MCF 10A (cell line): Measurements from ENCODE around the gene SMAD3. TPM values are rescaled to one million over a fixed set of nuclear protein-coding genes. Genes with fewer than 3 reads are reported as not detected.

Source experiments
- BruUV-seq: library from RNA; stranded (reverse); fragments of 400-500 nt; replicated peaks from 2 replicates; lab custom pipeline; 2021; lab: Mats Ljungman, UMichigan
- CTCF ChIA-PET: fragments of 300-600 bp; sonication (Branson Sonifier 250); formaldehyde crosslinking; extraction: SDS; loops from one replicate; lab custom pipeline; 2021; ENCODE audit warnings: antibody characterized with exemption, inconsistent platforms; lab: Yijun Ruan, JAX
- POLR2A ChIA-PET: fragments of 300-600, 350-650 bp; sonication (Branson Sonifier 250); formaldehyde crosslinking; extraction: SDS; loops from one replicate; lab custom pipeline; 2020; ENCODE audit warnings: antibody characterized with exemption, inconsistent platforms; lab: Yijun Ruan, JAX
- DNase-seq: peaks from one replicate; pipeline ENCODE4 v3.0.0-alpha.2; 2018; ENCODE audit not compliant: unreplicated experiment
- H3K27ac Mint-ChIP-seq: one replicate; pipeline ENCODE4 v1.8.0; 2022; ENCODE audit warnings: mild to moderate bottlenecking, low read depth, mixed read lengths; ENCODE audit not compliant: unreplicated experiment
- H3K27me3 Mint-ChIP-seq: one replicate; pipeline ENCODE4 v1.8.0; 2022; ENCODE audit warnings: mixed read lengths; ENCODE audit not compliant: insufficient read depth, unreplicated experiment
- H3K36me3 Mint-ChIP-seq: one replicate; pipeline ENCODE4 v1.8.0; 2022; ENCODE audit warnings: mild to moderate bottlenecking, moderate library complexity, mixed read lengths; ENCODE audit not compliant: insufficient read depth, unreplicated experiment
- H3K4me1 Mint-ChIP-seq: one replicate; pipeline ENCODE4 v1.8.0; 2022; ENCODE audit warnings: mixed read lengths; ENCODE audit not compliant: insufficient read depth, unreplicated experiment
- H3K4me3 Mint-ChIP-seq: one replicate; pipeline ENCODE4 v1.8.0; 2022; ENCODE audit warnings: mild to moderate bottlenecking, moderate library complexity, mixed read lengths; ENCODE audit not compliant: unreplicated experiment
- H3K9me3 Mint-ChIP-seq: one replicate; pipeline ENCODE4 v1.8.0; 2022; ENCODE audit warnings: mixed read lengths; ENCODE audit not compliant: unreplicated experiment
- CTCF ChIP-seq: fragments of 200-600 bp; IDR thresholded peaks from one replicate; pipeline ENCODE4 v1.8.0; 2022; ENCODE audit warnings: antibody characterized with exemption, mild to moderate bottlenecking; ENCODE audit not compliant: unreplicated experiment
- intact Hi-C: fragments of 100-400 bp; cut with micrococcal nuclease; formaldehyde crosslinking; loops from 2 replicates; pipeline ENCODE4 v1.14.1; 2022
- total RNA-seq: library from RNA; stranded (reverse); gene quantifications from 2 replicates; pipeline ENCODE4 v1.2.3, GENCODE V29; 2022

The SMAD3 gene
- total RNA-seq, 1 experiment from 2014 or later, result 19.9 TPM

GRCh38 chr15:67184208-67184925 is 119.0 kb downstream of the SMAD3 start:
- Mint-ChIP-seq H3K9me3 (no peaks in the 10 kb centered on the region), H3K4me3 (no peak overlapping the region), H3K36me3 (peaks cover 47% of the 10 kb centered on the region), H3K27me3 (no peaks in the 10 kb centered on the region), H3K4me1 (peaks cover 6% of the 10 kb centered on the region), H3K27ac (no peak overlapping the region)
- CTCF ChIA-PET, result interaction anchor here (0.6 kb wide), 1 partner anchor 58 kb away, joined by 3 read pairs; no protein-coding TSS in a partner anchor
- POLR2A ChIA-PET, result interaction anchor here (0.9 kb wide), 1 partner anchor 8 kb away, joined by 4 read pairs; no protein-coding TSS in a partner anchor
- no peak for DNase-seq
- no TSS peak for BruUV-seq
- TF ChIP-seq CTCF, result no peak
- intact Hi-C loops, result no loop called here

DNA sequence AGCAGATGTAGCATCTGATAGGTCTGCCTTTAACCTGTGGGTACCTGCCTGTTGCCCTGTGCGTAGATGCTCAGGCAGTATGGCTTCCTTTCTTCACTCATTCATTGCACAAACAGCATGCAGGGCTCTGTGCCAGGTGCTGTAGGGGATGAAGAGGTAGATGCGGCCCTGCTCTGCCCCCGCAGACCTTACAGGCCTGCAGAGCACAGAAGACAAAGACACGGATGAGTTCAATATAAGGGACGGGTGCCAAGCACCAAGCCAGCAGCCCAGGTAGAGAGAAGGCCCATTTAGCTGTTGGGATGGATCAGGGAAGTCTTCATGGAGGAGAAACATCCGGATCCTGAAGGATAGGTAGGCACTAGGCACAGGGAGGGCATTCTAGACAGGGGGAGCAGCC is 119.6 kb downstream of the SMAD3 start:
- Mint-ChIP-seq H3K9me3 (no peaks in the 10 kb centered on the region), H3K4me3 (no peak overlapping the region), H3K27me3 (no peaks in the 10 kb centered on the region), H3K4me1 (peaks cover under 1% of the 10 kb centered on the region), H3K27ac (no peak overlapping the region), H3K36me3 (peaks cover 48% of the 10 kb centered on the region)
- BruUV-seq, result no TSS peak
- DNase-seq, result no peak
- ChIA-PET POLR2A (interaction anchor here (1.6 kb wide), 1 partner anchor 9 kb away, joined by 3 read pairs; no protein-coding TSS in a partner anchor), CTCF (no interaction called here)
- TF ChIP-seq CTCF, result no peak
- intact Hi-C loops, result no loop called here

DNA sequence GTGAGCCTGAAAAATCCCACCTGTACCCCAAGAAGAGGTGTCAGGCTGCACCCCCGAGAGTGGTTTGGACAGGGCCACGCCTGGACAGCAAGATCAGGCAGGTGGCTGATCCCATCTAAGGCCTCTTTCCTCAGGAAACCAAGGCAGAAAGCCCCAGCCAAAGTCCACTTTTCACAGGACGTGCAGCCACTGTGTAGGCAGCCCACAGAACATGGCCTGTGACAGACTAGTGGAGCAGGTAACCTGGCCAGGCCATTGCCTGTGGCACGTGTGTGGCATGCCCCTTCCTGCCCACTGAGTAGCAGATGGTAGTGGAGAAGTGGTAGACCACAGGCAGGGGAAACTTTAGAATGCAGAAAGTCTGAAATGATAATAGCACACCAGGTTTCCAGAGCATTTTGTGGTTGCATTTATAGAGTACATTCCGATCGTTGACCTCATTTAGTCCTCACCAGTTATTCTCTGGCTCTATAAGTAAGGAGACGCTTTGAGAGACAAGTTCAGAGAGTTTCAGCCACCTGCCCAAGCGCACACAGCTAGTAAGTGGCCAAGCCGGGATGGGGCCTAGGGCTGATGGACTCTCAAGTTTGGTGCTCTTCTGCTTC is 120.3 kb downstream of the SMAD3 start:
- no peaks in the 10 kb centered on the region for H3K4me1 Mint-ChIP-seq
- no peak for DNase-seq
- no peaks in the 10 kb centered on the region for H3K9me3 Mint-ChIP-seq
- no peak overlapping the region for H3K4me3 Mint-ChIP-seq
- CTCF ChIA-PET, result interaction anchor here (0.7 kb wide), 1 partner anchor 314 kb away, joined by 3 read pairs; no protein-coding TSS in a partner anchor
- H3K36me3 Mint-ChIP-seq, result peaks cover 48% of the 10 kb centered on the region
- intact Hi-C loops, result no loop called here
- TF ChIP-seq CTCF, result no peak
- POLR2A ChIA-PET, result interaction anchor here (1.6 kb wide), 1 partner anchor 10 kb away, joined by 3 read pairs; no protein-coding TSS in a partner anchor
- no TSS peak for BruUV-seq
- H3K27me3 Mint-ChIP-seq, result no peaks in the 10 kb centered on the region
- no peak overlapping the region for H3K27ac Mint-ChIP-seq

- intact Hi-C loops, result no loop called here
- TF ChIP-seq CTCF, result no peak
- Mint-ChIP-seq H3K36me3 (peaks cover 52% of the 10 kb centered on the region), H3K9me3 (no peaks in the 10 kb centered on the region), H3K27ac (no peak overlapping the region), H3K27me3 (no peaks in the 10 kb centered on the region), H3K4me3 (no peak overlapping the region), H3K4me1 (no peaks in the 10 kb centered on the region)
- POLR2A ChIA-PET, result interaction anchor here (1.6 kb wide), 1 partner anchor 10 kb away, joined by 3 read pairs; no protein-coding TSS in a partner anchor
- CTCF ChIA-PET, result interaction anchor here (0.7 kb wide), 1 partner anchor 315 kb away, joined by 3 read pairs; no protein-coding TSS in a partner anchor
- BruUV-seq, result no TSS peak
- DNase-seq, result no peak
These were observed 120.8 kb downstream of the SMAD3 start for GRCh38 chr15:67186226-67186649.
